Adrenal gland (tissue), 12 donors: ENCODE results near the gene SHISAL1. TPM values are rescaled to one million over a fixed set of nuclear protein-coding genes. Genes with fewer than 3 reads are reported as not detected.
A peak's percentile ranks its signal among the peaks of the same experiment; 100 is the strongest.

ENCODE experiments used
- DNase-seq, 7 donors: peaks; one replicate each; pipeline ENCODE4 v3.0.0-alpha.2; 2019 to 2020
- H3K27ac ChIP-seq, 5 donors: fragments of 200-600 bp; sonication (generic) in 4 of 5; 1 replicate in 3 of 5; 2 replicates in 2 of 5; pipeline versions ENCODE4 v1.5.1 to v1.8.0; 2016 to 2020; ENCODE audit warnings: mild to moderate bottlenecking in 1 of 5
- H3K27me3 ChIP-seq: fragments of 200-600 bp; 2 replicates; pipeline ENCODE4 v1.8.0; 2021
- H3K36me3 ChIP-seq, 2 donors: fragments of 200-600 bp; replicated peaks in 1 of 2; 1 replicate in 1 of 2; 2 replicates in 1 of 2; pipeline versions ENCODE4 v1.5.1 to v1.8.0; 2018 to 2022
- H3K4me1 ChIP-seq, 2 donors: fragments of 200-600 bp; replicated peaks in 1 of 2; 1 replicate in 1 of 2; 2 replicates in 1 of 2; pipeline versions ENCODE4 v1.5.1 to v1.8.0; 2018 to 2021
- H3K4me3 ChIP-seq, 4 donors: fragments of 200-600 bp; sonication (generic) in 3 of 4; one replicate each; pipeline ENCODE4 v1.5.1; 2016 to 2018
- H3K9me3 ChIP-seq, 3 donors: fragments of 200-600 bp; sonication (generic) in 1 of 3; replicated peaks in 1 of 3; 1 replicate in 2 of 3; 2 replicates in 1 of 3; pipeline versions ENCODE4 v1.5.1 to v1.8.0; 2016 to 2021
- POLR2A ChIP-seq, 2 donors: fragments of 450-650 bp; IDR thresholded peaks; one replicate each; pipeline ENCODE4 v1.6.1; 2017; ENCODE audit warnings: antibody characterized with exemption in 2 of 2, mild to moderate bottlenecking in 2 of 2, moderate library complexity in 1 of 2
- WGBS, 4 donors: extraction: QIAGEN DNeasy Blood & Tissue Kit in 2 of 4; methylation state at CpG; one replicate each; pipeline versions ENCODE4 v1.1.5 to v1.1.7; 2013 to 2017; 5-methylcytosine and 5-hydroxymethylcytosine counted together
- intact Hi-C, 2 donors: fragments of 100-400 bp; cut with DNase I; formaldehyde crosslinking; loops; one replicate each; pipeline versions ENCODE4 v1.14.1 to v1.15.0; 2022 to 2023
- polyA plus RNA-seq, 3 donors: library from polyadenylated mRNA; stranded (reverse); fragments of 200-250 nt in 2 of 3; fragments of 350-450 nt in 1 of 3; fragmentation: Illumina TruSeq in 1 of 3; extraction: RNeasy Lipid Tissue Mini Kit (QIAGEN cat#74804) in 1 of 3; gene quantifications; one replicate each; pipeline ENCODE4 v1.2.3, GENCODE V29; 2013 to 2014
- total RNA-seq, 9 donors: library from RNA; depleted of rRNA in 4 of 9; stranded (reverse); fragments of >200 nt in 4 of 9; fragments of 120-200 nt in 1 of 9; fragmentation: NEBNext Ultra II Directional in 1 of 9; extraction: Animal tissue kit (Norgen Biotek cat#: 25700) in 1 of 9; gene quantifications; one replicate each; pipeline versions ENCODE4 v1.1.0 to v1.2.4, GENCODE V29; 2013 to 2023
- TF ChIP-seq, protein P1 (sequence below), 6 experiments: fragments of 450-650 bp in 4 of 6; fragments of 200-600 bp in 2 of 6; sonication (generic) in 1 of 6; IDR thresholded peaks; 1 replicate in 5 of 6; 2 replicates in 1 of 6; pipeline versions ENCODE4 v1.5.1 to v1.8.0; 2016 to 2021; ENCODE audit warnings: antibody characterized with exemption in 6 of 6, mild to moderate bottlenecking in 2 of 6, moderate library complexity in 1 of 6
- donor health status: healthy with polysubstance abuse.
- donor health status: Bipolar disorder and iron deficiency.
- donor health status: DM: yes; HTN: yes; CAD: no.
- donor health status: DM: no; HTN: no; CAD: no.
- donor health status: DM: no; HTN: no; CAD: no.
- donor health status: DM: yes; HTN: yes; CAD: no.

SHISAL1 gene
- total and polyA plus RNA-seq, 12 donors: 0.33 to 2.4 (median 1.0) TPM

DNA sequence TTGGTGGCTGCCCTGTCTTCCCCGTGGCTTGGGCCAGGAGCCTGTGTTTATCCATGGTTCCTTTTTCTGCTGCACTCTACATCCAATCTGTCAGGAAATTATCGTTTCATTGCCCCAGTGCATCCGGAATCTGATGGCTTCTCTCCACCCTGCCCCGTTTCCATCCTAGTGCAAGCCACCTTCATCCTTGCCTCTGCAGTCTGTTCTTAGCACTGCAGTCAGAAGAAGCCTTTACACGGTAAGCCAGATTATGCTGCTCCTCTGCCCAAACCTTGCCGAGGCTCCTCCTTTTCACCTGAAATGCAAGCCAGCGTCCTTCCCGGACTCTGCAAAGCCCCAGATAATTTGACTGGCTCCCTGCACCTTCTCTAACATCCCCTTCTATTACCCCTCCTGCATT, 86.9 kb downstream of the SHISAL1 start:
- no peak overlapping the region for H3K4me3 ChIP-seq
- peaks cover 5% of the 10 kb centered on the region for H3K27me3 ChIP-seq
- TF ChIP-seq, protein P1, sequence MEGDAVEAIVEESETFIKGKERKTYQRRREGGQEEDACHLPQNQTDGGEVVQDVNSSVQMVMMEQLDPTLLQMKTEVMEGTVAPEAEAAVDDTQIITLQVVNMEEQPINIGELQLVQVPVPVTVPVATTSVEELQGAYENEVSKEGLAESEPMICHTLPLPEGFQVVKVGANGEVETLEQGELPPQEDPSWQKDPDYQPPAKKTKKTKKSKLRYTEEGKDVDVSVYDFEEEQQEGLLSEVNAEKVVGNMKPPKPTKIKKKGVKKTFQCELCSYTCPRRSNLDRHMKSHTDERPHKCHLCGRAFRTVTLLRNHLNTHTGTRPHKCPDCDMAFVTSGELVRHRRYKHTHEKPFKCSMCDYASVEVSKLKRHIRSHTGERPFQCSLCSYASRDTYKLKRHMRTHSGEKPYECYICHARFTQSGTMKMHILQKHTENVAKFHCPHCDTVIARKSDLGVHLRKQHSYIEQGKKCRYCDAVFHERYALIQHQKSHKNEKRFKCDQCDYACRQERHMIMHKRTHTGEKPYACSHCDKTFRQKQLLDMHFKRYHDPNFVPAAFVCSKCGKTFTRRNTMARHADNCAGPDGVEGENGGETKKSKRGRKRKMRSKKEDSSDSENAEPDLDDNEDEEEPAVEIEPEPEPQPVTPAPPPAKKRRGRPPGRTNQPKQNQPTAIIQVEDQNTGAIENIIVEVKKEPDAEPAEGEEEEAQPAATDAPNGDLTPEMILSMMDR (IDR thresholded peaks at IDR 0.05): no peak
- no peak for TF ChIP-seq POLR2A (IDR thresholded peaks at IDR 0.05)
- no peaks in the 10 kb centered on the region for H3K9me3 ChIP-seq
- no peak overlapping the region for H3K27ac ChIP-seq
- intact Hi-C loops: no loop called here
- no peaks in the 10 kb centered on the region for H3K36me3 ChIP-seq
- DNase-seq: peak in 1 of 7 donors; percentile 3
- WGBS, 4 donors: 72 to 82% (median 78%) methylated on average over 8 of the region's 8 CpGs
- no peaks in the 10 kb centered on the region for H3K4me1 ChIP-seq

DNA sequence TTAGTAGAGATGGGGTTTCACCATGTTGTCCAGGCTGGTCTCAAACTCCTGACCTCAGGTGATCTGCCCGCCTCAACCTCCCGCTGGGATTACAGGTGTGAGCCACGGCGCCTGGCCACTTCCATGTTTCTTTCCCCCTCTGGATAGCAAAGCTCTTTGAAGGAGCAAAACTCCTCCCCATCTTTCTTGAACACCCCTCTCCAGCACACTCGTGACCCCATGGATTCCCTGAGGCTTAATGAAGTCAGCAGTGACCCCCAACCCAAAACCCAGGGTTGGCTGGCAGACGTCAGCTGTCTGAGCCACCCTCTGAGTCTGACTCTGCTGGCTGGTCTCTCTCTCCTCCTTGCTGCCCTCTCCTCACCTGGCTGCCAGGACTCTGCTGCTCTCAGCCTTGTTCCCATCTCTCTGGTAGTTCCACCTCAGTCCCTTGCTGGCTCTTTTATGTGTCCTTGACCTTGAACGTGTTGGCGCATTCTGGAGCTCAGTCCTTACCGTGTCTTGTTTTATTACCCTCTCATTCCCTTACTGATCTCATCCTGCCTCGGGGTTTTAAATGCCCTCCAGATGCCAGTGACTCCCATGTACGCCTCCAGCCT, 87.6 kb downstream of the SHISAL1 start:
- WGBS, 4 donors: 49 to 60% (median 54%) methylated on average over 10 to 11 of the region's 11 CpGs

DNA sequence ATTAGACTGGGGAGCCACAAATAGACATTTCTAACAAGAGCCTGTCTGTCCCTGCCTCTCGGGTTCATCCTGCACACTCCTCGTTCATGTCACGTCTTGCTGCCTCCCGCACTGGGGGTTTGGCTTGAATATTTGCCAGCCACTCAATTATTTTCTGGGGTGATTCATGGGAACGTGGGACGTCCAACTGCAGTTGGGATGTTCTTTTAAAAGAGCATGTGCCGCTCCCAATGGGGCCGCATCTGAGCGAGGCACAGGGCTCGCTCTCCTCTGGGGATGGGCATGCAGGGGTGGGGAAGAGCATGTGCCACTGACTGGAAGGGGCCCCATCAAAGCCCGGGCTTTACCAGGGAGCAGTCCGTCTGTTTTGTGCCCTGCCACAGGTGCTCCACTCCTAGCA, 88.6 kb downstream of the SHISAL1 start:
- intact Hi-C loops: no loop called here
- Histone ChIP-seq H3K9me3 (no peaks in the 10 kb centered on the region), H3K36me3 (no peaks in the 10 kb centered on the region), H3K27ac (no peak overlapping the region), H3K4me1 (no peaks in the 10 kb centered on the region), H3K4me3 (no peak overlapping the region), H3K27me3 (peaks cover 5% of the 10 kb centered on the region)
- no peak for DNase-seq
- no peak for TF ChIP-seq POLR2A (IDR thresholded peaks at IDR 0.05)
- TF ChIP-seq, protein P1 (IDR thresholded peaks at IDR 0.05): no peak
- WGBS, 4 donors: 41 to 49% (median 46%) methylated on average over 12 of the region's 12 CpGs

More for the DNA sequence above, 87.6 kb downstream of the SHISAL1 start:
- peak in 2 of 7 donors; percentile 5 to 18 for DNase-seq
- no peak for TF ChIP-seq POLR2A (IDR thresholded peaks at IDR 0.05)
- TF ChIP-seq, protein P1 (IDR thresholded peaks at IDR 0.05): no peak
- Histone ChIP-seq H3K4me3 (no peak overlapping the region), H3K27ac (no peak overlapping the region), H3K36me3 (no peaks in the 10 kb centered on the region), H3K4me1 (no peaks in the 10 kb centered on the region), H3K9me3 (no peaks in the 10 kb centered on the region), H3K27me3 (peaks cover 5% of the 10 kb centered on the region)
- intact Hi-C loops: no loop called here

DNA sequence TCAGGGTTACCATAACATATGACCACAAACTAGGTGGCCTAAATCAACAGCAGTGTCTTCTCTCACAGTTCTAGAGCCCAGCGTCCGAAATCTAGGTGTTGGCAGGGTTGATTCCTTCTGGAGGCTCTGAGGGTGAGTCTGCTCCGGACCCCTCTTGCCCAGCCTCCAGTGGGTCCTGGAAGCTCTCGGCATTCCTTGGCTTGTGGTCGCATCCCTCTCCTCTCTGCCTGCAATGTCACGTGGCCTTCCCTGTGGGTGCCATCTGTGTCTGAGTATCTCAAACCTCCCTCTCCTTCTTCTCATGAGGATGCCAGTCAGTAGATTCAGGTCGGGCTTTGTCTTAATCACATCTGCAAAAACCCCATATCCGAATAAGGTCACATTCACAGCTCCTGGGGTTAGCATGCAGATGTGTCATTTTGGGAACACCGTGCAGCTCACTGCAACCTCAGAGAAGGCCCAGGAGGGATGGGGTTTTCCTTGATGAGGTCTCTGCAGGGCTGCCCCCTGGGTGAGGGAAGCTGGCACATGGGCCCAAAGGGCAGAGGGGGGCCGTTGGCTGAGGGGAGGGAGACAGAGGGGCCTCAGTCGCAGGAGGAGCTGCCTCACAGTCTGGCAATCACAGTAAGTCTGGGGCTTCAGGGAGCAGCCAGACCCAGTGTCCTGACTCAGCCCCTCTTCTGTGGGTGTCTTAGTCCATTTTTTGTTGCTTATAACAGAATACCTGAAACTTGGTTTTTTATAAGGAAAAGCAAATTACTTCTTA, 90.9 kb downstream of the SHISAL1 start:
- Histone ChIP-seq H3K9me3 (no peaks in the 10 kb centered on the region), H3K27me3 (peaks cover 5% of the 10 kb centered on the region), H3K4me3 (no peak overlapping the region), H3K4me1 (no peaks in the 10 kb centered on the region), H3K27ac (no peak overlapping the region), H3K36me3 (no peaks in the 10 kb centered on the region)
- TF ChIP-seq, protein P1 (IDR thresholded peaks at IDR 0.05): no peak
- no peak for TF ChIP-seq POLR2A (IDR thresholded peaks at IDR 0.05)
- intact Hi-C loops: no loop called here
- 88 to 93% (median 89%) methylated on average over 11 of the region's 11 CpGs for WGBS, 4 donors
- peak in 3 of 7 donors; percentile 6 to 33 (median 11) for DNase-seq
